NCI-H1105 (cell line): Measurements from ENCODE around the gene KL.

Experiments used
- DNase-seq: peaks from one replicate; lab custom pipeline; 2025; lab: John Stamatoyannopoulos, UW

The KL gene

GRCh38 chr13:33081666-33082065 is 65.4 kb downstream of the KL start:
- no peak for DNase-seq

- DNase-seq = no peak
Observed at GRCh38 chr13:33083054-33083453, 66.8 kb downstream of the KL start.

GRCh38 chr13:33087091-33087490 is 70.9 kb downstream of the KL start:
- no peak for DNase-seq

- no peak for DNase-seq
Observed at GRCh38 chr13:33087790-33088189, 71.6 kb downstream of the KL start.

GRCh38 chr13:33089311-33089710 is 73.1 kb downstream of the KL start:
- no peak for DNase-seq

- DNase-seq = no peak
Observed at GRCh38 chr13:33090755-33091414, 74.7 kb downstream of the KL start.

GRCh38 chr13:33091415-33091774 is 75.2 kb downstream of the KL start:
- DNase-seq = no peak

- no peak for DNase-seq
Observed at GRCh38 chr13:33092073-33092987, 76.1 kb downstream of the KL start.

GRCh38 chr13:33096886-33097605 is 80.8 kb downstream of the KL start:
- DNase-seq = no peak

GRCh38 chr13:33099860-33100259 is 83.6 kb downstream of the KL start:
- no peak for DNase-seq

GRCh38 chr13:33100886-33101285 is 84.7 kb downstream of the KL start:
- DNase-seq = no peak

GRCh38 chr13:33101835-33102234 is 85.6 kb downstream of the KL start:
- DNase-seq = no peak

- no peak for DNase-seq
Observed at GRCh38 chr13:33103457-33103856, 87.2 kb downstream of the KL start.

- DNase-seq = no peak
Observed at GRCh38 chr13:33105387-33106005, 89.3 kb downstream of the KL start.

GRCh38 chr13:33106656-33107360 is 90.6 kb downstream of the KL start:
- no peak for DNase-seq

- no peak for DNase-seq
Observed at GRCh38 chr13:33107361-33107760, 91.1 kb downstream of the KL start.

GRCh38 chr13:33108620-33109019 is 92.4 kb downstream of the KL start:
- no peak for DNase-seq

GRCh38 chr13:33109271-33109697 is 93.1 kb downstream of the KL start:
- DNase-seq = no peak

GRCh38 chr13:33109801-33110200 is 93.6 kb downstream of the KL start:
- no peak for DNase-seq

- no peak for DNase-seq
Observed at GRCh38 chr13:33110386-33110712, 94.1 kb downstream of the KL start.

- DNase-seq = no peak
Observed at GRCh38 chr13:33110713-33111413, 94.6 kb downstream of the KL start.
